ENCODE measurements around the gene HLA-DPA1. TPM values are rescaled to one million over a fixed set of nuclear protein-coding genes. Genes with fewer than 3 reads are reported as not detected.

Gene HLA-DPA1
- total RNA-seq, result 10.8 and 12.3 TPM in 2 replicates

GRCh38 chr6:33073431-33073871 lies at the start of gene HLA-DPA1:
Gene HLA-DPA1, minus strand, starts transcription at chr6:33073649.

GRCh38 chr6:33075568-33076405 lies 2.3 kb upstream of the HLA-DPA1 start, which contains the start of gene HLA-DPB1:
Gene HLA-DPB1, plus strand, starts transcription at chr6:33075990. Its CDS starts 52 bp downstream, at chr6:33076042.

Other genes starting within 250 kb of the HLA-DPA1 start
- gene TAP2, start 234.9 kb downstream of the HLA-DPA1 start, total RNA-seq, result 50.0 and 113 TPM in 2 replicates
- gene PSMB8, start 229.6 kb downstream of the HLA-DPA1 start, total RNA-seq, result 67.2 and 113 TPM in 2 replicates
- 65.6 and 77.2 TPM in 2 replicates for gene TAP1, start 219.9 kb downstream of the HLA-DPA1 start, total RNA-seq
- 27.0 and 55.5 TPM in 2 replicates for gene PSMB9, start 219.5 kb downstream of the HLA-DPA1 start, total RNA-seq
- gene HLA-DMB, start 132.6 kb downstream of the HLA-DPA1 start, total RNA-seq, result 1.0 and 2.4 TPM in 2 replicates
- gene HLA-DMA, start 120.6 kb downstream of the HLA-DPA1 start, total RNA-seq, result 1.1 and 2.6 TPM in 2 replicates
- 46.0 and 74.8 TPM in 2 replicates for gene BRD2, start 105.1 kb downstream of the HLA-DPA1 start, total RNA-seq
- gene HLA-DOA, start 64.1 kb downstream of the HLA-DPA1 start, total RNA-seq, result 0.16 TPM in 1 of 2 replicates, not detected in the other
- gene HLA-DPB1, start 2.3 kb upstream of the HLA-DPA1 start, total RNA-seq, result 18.9 and 33.0 TPM in 2 replicates
- gene COL11A2, start 118.8 kb upstream of the HLA-DPA1 start, total RNA-seq, result 0.16 and 0.38 TPM in 2 replicates
- 15.4 and 26.1 TPM in 2 replicates for gene RXRB, start 127.0 kb upstream of the HLA-DPA1 start, total RNA-seq
- 72.4 and 109 TPM in 2 replicates for gene SLC39A7, start 127.2 kb upstream of the HLA-DPA1 start, total RNA-seq
- gene HSD17B8, start 131.0 kb upstream of the HLA-DPA1 start, total RNA-seq, result 8.1 and 11.0 TPM in 2 replicates
- 21.0 and 31.4 TPM in 2 replicates for gene RING1, start 134.9 kb upstream of the HLA-DPA1 start, total RNA-seq
- 27.5 and 44.3 TPM in 2 replicates for gene VPS52, start 198.2 kb upstream of the HLA-DPA1 start, total RNA-seq
- 3,373 and 4,771 TPM in 2 replicates for gene RPS18, start 198.4 kb upstream of the HLA-DPA1 start, total RNA-seq
- 4.8 and 10.0 TPM in 2 replicates for gene B3GALT4, start 203.5 kb upstream of the HLA-DPA1 start, total RNA-seq
- 59.7 and 74.5 TPM in 2 replicates for gene WDR46, start 215.6 kb upstream of the HLA-DPA1 start, total RNA-seq
- gene PFDN6, start 216.0 kb upstream of the HLA-DPA1 start, total RNA-seq, result 34.9 and 35.5 TPM in 2 replicates
- gene RGL2, start 225.3 kb upstream of the HLA-DPA1 start, total RNA-seq, result 39.8 and 52.5 TPM in 2 replicates
- gene TAPBP, start 240.4 kb upstream of the HLA-DPA1 start, total RNA-seq, result 67.3 and 138 TPM in 2 replicates
- 13.4 and 21.8 TPM in 2 replicates for gene ZBTB22, start 244.1 kb upstream of the HLA-DPA1 start, total RNA-seq
- 43.7 and 69.9 TPM in 2 replicates for gene DAXX, start 249.3 kb upstream of the HLA-DPA1 start, total RNA-seq